Caco-2 (cell line): ENCODE data around the gene LCLAT1. TPM values are rescaled to one million over a fixed set of nuclear protein-coding genes. Genes with fewer than 3 reads are reported as not detected.

Experiments used
- BruUV-seq: library from RNA; stranded (reverse); fragments of 400-500 nt; replicated peaks from 2 replicates; lab custom pipeline; 2021; lab: Mats Ljungman, UMichigan
- CTCF ChIA-PET: fragments of 300-600 bp; sonication (Branson Sonifier 250); formaldehyde crosslinking; loops from one replicate; lab custom pipeline; 2022; ENCODE audit warnings: antibody characterized with exemption; lab: Charles Lee
- POLR2A ChIA-PET: fragments of 300-600 bp; sonication (Branson Sonifier 250); formaldehyde crosslinking; loops from one replicate; lab custom pipeline; 2022; ENCODE audit warnings: antibody characterized with exemption; lab: Charles Lee
- DNase-seq, 2 experiments: peaks; one replicate each; pipeline versions ENCODE4 v3.0.0 to v3.0.0-alpha.2; 2020 to 2022
- H3K27me3 ChIP-seq: replicated peaks from 2 replicates; pipeline ENCODE4 v1.6.0; 2011; ENCODE audit warnings: low read length; ENCODE audit not compliant: control insufficient read depth, insufficient read depth
- H3K36me3 ChIP-seq: 2 replicates; pipeline ENCODE4 v1.5.1; 2011; ENCODE audit warnings: low read length; ENCODE audit not compliant: control insufficient read depth, insufficient read depth
- H3K4me1 ChIP-seq: fragments of 250-450 bp; sonication (Bioruptor Pico); 2 replicates; pipeline ENCODE4 v1.5.1; 2020; ENCODE audit warnings: mild to moderate bottlenecking
- H3K4me3 ChIP-seq: 2 replicates; pipeline ENCODE4 v1.5.1; 2011; ENCODE audit warnings: low read depth, mild to moderate bottlenecking, control low read depth, low read length
- H3K9me3 ChIP-seq: fragments of 250-450 bp; sonication (Bioruptor Pico); 2 replicates; pipeline ENCODE4 v1.5.1; 2020; ENCODE audit warnings: mild to moderate bottlenecking, moderate library complexity
- H3K27ac Mint-ChIP-seq: one replicate; pipeline ENCODE4 v1.8.0; 2022; ENCODE audit warnings: mixed read lengths; ENCODE audit not compliant: unreplicated experiment
- H3K27me3 Mint-ChIP-seq: one replicate; pipeline ENCODE4 v1.8.0; 2022; ENCODE audit warnings: mixed read lengths; ENCODE audit not compliant: insufficient read depth, unreplicated experiment
- H3K36me3 Mint-ChIP-seq: one replicate; pipeline ENCODE4 v1.8.0; 2022; ENCODE audit warnings: mild to moderate bottlenecking, mixed read lengths; ENCODE audit not compliant: insufficient read depth, unreplicated experiment
- H3K4me1 Mint-ChIP-seq: one replicate; pipeline ENCODE4 v1.8.0; 2022; ENCODE audit warnings: low read depth, mixed read lengths; ENCODE audit not compliant: unreplicated experiment
- H3K4me3 Mint-ChIP-seq: one replicate; pipeline ENCODE4 v1.8.0; 2022; ENCODE audit warnings: mild to moderate bottlenecking, moderate library complexity, mixed read lengths; ENCODE audit not compliant: unreplicated experiment
- H3K9me3 Mint-ChIP-seq: one replicate; pipeline ENCODE4 v1.8.0; 2022; ENCODE audit warnings: mixed read lengths; ENCODE audit not compliant: unreplicated experiment
- intact Hi-C: fragments of 100-400 bp; cut with micrococcal nuclease; formaldehyde crosslinking; loops from one replicate; pipeline ENCODE4 v1.10.0; 2022; ENCODE audit not compliant: unreplicated experiment
- total RNA-seq: library from RNA; stranded (reverse); gene quantifications from 2 replicates; pipeline ENCODE4 v1.2.3, GENCODE V29; 2022
- TF ChIP-seq, protein P1 (sequence below), 2 experiments: fragments of 200-600 bp in 1 of 2; IDR thresholded peaks; 1 replicate in 1 of 2; 2 replicates in 1 of 2; pipeline versions ENCODE4 v1.5.1 to v1.8.0; 2011 to 2022; ENCODE audit warnings: antibody characterized with exemption in 1 of 2, control low read depth in 1 of 2, inconsistent platforms in 1 of 2, low read depth in 1 of 2, low read length in 1 of 2, mild to moderate bottlenecking in 1 of 2, moderate library complexity in 1 of 2; ENCODE audit not compliant: insufficient read depth in 1 of 2, severe bottlenecking in 1 of 2, unreplicated experiment in 1 of 2

The LCLAT1 gene
- total RNA-seq, 1 experiment from 2014 or later, result 52.2 TPM

DNA sequence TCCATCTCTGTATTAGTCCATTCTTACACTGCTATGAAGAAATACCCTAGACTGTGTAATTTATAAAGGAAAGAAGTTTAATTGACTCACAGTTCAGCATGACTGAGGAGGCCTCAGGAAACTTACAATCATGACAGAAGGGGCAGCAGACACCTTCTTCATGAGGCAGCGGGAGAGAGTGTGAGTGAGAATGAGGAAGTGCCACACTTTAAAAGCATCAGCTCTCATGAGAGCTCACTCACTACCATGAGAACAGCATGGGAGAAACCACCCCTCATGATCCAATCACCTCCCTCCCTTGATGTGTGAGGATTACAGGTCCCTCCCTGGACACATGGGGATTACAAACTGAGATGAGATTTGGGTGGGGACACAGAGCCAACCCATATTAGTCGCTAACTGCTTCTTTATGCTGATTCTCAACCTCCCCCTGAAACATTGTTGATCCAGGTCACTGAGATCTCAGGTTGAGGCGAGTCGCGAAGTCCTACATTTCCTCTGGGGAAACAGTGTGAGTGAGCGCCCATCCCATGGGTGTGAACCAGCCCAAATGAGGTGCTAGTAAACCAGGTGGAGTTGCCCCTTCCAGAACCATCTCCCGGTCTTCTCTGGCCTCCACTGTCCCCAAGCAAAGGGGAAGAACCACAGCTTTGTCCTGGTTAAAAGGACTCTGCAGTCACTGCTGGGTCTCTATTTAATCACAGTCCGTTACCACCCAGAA lies 236.3 kb downstream of the LCLAT1 start:
- H3K27ac Mint-ChIP-seq, result no peak overlapping the region
- H3K4me1 Mint-ChIP-seq, result peaks cover 8% of the 10 kb centered on the region
- no peaks in the 10 kb centered on the region; the same call in 1 of the 2 replicates for H3K4me1 ChIP-seq
- no peaks in the 10 kb centered on the region for H3K27me3 Mint-ChIP-seq
- TF ChIP-seq, protein P1, sequence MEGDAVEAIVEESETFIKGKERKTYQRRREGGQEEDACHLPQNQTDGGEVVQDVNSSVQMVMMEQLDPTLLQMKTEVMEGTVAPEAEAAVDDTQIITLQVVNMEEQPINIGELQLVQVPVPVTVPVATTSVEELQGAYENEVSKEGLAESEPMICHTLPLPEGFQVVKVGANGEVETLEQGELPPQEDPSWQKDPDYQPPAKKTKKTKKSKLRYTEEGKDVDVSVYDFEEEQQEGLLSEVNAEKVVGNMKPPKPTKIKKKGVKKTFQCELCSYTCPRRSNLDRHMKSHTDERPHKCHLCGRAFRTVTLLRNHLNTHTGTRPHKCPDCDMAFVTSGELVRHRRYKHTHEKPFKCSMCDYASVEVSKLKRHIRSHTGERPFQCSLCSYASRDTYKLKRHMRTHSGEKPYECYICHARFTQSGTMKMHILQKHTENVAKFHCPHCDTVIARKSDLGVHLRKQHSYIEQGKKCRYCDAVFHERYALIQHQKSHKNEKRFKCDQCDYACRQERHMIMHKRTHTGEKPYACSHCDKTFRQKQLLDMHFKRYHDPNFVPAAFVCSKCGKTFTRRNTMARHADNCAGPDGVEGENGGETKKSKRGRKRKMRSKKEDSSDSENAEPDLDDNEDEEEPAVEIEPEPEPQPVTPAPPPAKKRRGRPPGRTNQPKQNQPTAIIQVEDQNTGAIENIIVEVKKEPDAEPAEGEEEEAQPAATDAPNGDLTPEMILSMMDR (IDR thresholded peaks at IDR 0.05; ENCODE audit: insufficient read depth in 1 of 2, low read depth in 1 of 2, low read length in 1 of 2, severe bottlenecking in 1 of 2, unreplicated experiment in 1 of 2), result no peak
- no peaks in the 10 kb centered on the region for H3K36me3 Mint-ChIP-seq
- intact Hi-C loops, result no loop called here
- H3K9me3 Mint-ChIP-seq, result no peaks in the 10 kb centered on the region
- no TSS peak for BruUV-seq
- ChIA-PET CTCF (no interaction called here), POLR2A (no interaction called here)
- H3K9me3 ChIP-seq, result no peaks in the 10 kb centered on the region
- DNase-seq, result no peak
- no peaks in the 10 kb centered on the region for H3K27me3 ChIP-seq
- H3K36me3 ChIP-seq, result no peaks in the 10 kb centered on the region
- no peak overlapping the region for H3K4me3 ChIP-seq
- no peak overlapping the region for H3K4me3 Mint-ChIP-seq

DNA sequence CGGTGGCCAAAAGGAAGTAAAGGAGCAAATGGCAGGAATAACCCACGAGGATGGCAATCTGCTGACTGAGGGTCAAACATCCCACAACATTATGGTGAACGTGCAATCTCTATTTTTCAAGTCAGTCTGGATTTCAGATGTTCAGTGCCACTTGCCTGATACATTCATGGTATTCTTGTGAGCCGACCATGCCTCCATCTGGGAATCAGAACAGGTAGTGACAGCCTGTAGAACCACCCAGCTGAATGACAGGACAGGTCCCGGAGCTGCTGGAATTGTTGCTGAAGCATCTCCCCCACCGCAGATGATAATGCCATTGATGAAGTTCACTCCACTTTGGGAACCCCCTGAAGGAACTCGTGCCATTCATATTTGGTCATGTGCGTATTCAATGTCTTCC lies 237.0 kb downstream of the LCLAT1 start:
- BruUV-seq, result no TSS peak
- peaks cover 8% of the 10 kb centered on the region for H3K4me1 Mint-ChIP-seq
- H3K4me3 Mint-ChIP-seq, result no peak overlapping the region
- intact Hi-C loops, result no loop called here
- no peaks in the 10 kb centered on the region for H3K9me3 Mint-ChIP-seq
- DNase-seq, result no peak
- POLR2A ChIA-PET, result no interaction called here
- H3K27me3 Mint-ChIP-seq, result no peaks in the 10 kb centered on the region
- CTCF ChIA-PET, result no interaction called here
- Histone ChIP-seq H3K27me3 (no peaks in the 10 kb centered on the region), H3K36me3 (no peaks in the 10 kb centered on the region), H3K4me1 (no peaks in the 10 kb centered on the region; the same call in 1 of the 2 replicates), H3K9me3 (no peaks in the 10 kb centered on the region), H3K4me3 (no peak overlapping the region)
- H3K27ac Mint-ChIP-seq, result no peak overlapping the region
- TF ChIP-seq, protein P1 (IDR thresholded peaks at IDR 0.05; ENCODE audit: insufficient read depth in 1 of 2, low read depth in 1 of 2, low read length in 1 of 2, severe bottlenecking in 1 of 2, unreplicated experiment in 1 of 2), result no peak
- H3K36me3 Mint-ChIP-seq, result no peaks in the 10 kb centered on the region

DNA sequence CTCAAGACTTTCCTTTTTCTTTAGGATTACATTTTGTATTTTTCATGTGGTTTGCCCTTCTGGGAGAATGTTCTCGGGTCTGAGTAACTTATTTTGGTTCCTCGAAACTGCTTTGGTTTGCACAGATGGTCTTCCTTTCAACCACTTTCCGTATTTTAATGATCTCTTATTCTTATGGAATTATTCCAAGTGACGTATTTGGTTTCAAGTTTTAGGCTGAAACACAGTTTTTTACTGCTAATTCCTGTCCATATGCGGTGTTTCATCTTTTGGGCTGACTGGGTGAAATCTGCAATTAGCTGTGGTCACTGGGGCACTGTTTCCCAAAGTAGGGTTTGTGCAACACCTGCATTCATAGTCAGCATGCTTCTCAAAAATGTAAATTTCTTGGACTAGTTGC lies 237.5 kb downstream of the LCLAT1 start:
- Histone ChIP-seq H3K4me3 (no peak overlapping the region), H3K36me3 (no peaks in the 10 kb centered on the region), H3K27me3 (no peaks in the 10 kb centered on the region), H3K4me1 (no peaks in the 10 kb centered on the region; the same call in 1 of the 2 replicates), H3K9me3 (no peaks in the 10 kb centered on the region)
- Mint-ChIP-seq H3K36me3 (no peaks in the 10 kb centered on the region), H3K4me1 (peaks cover 8% of the 10 kb centered on the region), H3K4me3 (no peak overlapping the region), H3K9me3 (no peaks in the 10 kb centered on the region), H3K27me3 (no peaks in the 10 kb centered on the region), H3K27ac (no peak overlapping the region)
- POLR2A ChIA-PET, result no interaction called here
- DNase-seq, result no peak
- BruUV-seq, result no TSS peak
- TF ChIP-seq, protein P1 (IDR thresholded peaks at IDR 0.05; ENCODE audit: insufficient read depth in 1 of 2, low read depth in 1 of 2, low read length in 1 of 2, severe bottlenecking in 1 of 2, unreplicated experiment in 1 of 2), result no peak
- intact Hi-C loops, result no loop called here
- CTCF ChIA-PET, result no interaction called here
